HCT116 (cell line): ENCODE data around the gene ABLIM1. TPM values are rescaled to one million over a fixed set of nuclear protein-coding genes. Genes with fewer than 3 reads are reported as not detected.

Source experiments
- ATAC-seq: fragments of 200-7000 bp; cut with Tn5 transposase; 2 replicates; pipeline ENCODE4 v1.9.1; 2020; ENCODE audit warnings: mild to moderate bottlenecking, moderate library complexity
- BruUV-seq: library from RNA; stranded (reverse); fragments of 400-500 nt; replicated peaks from 2 replicates; lab custom pipeline; 2021; lab: Mats Ljungman, UMichigan
- CTCF ChIA-PET: fragments of 300-600 bp; sonication (Branson Sonifier 250); formaldehyde crosslinking; loops from one replicate; lab custom pipeline; 2021; ENCODE audit warnings: antibody characterized with exemption; lab: Charles Lee
- POLR2A ChIA-PET: fragments of 300-600, 350-600 bp; sonication (Branson Sonifier 250); formaldehyde crosslinking; loops from one replicate; lab custom pipeline; 2021; ENCODE audit warnings: antibody characterized with exemption; lab: Charles Lee
- RAD21 ChIA-PET, 2 experiments: fragments of 300-600 bp; sonication (Branson Sonifier 250); formaldehyde crosslinking; loops; one replicate each; lab custom pipeline; 2023; ENCODE audit warnings: low total read pairs in 2 of 2; ENCODE audit not compliant: uncharacterized antibody in 2 of 2, unreplicated experiment in 2 of 2, low non-redundant PET in 1 of 2; lab: Charles Lee
- DNase-seq: peaks from one replicate; pipeline ENCODE4 v3.0.0-alpha.2; 2010; ENCODE audit warnings: low read depth, low spot score
- H2AFZ ChIP-seq: fragments of 200-600 bp; shearing (Covaris generic), sonication (generic); 2 replicates; pipeline ENCODE4 v1.6.1; 2017; ENCODE audit warnings: low read depth, mixed run types, mixed read lengths, antibody characterized with exemption, low read length; ENCODE audit not compliant: poor library complexity, severe bottlenecking
- H3K27ac ChIP-seq: 2 replicates; pipeline ENCODE4 v1.5.1; 2012; ENCODE audit warnings: low read depth, low read length
- H3K27me3 ChIP-seq: fragments of 200-600 bp; sonication (generic); 2 replicates; pipeline ENCODE4 v1.6.1; 2016; ENCODE audit warnings: mixed run types, low read length, mixed read lengths; ENCODE audit not compliant: insufficient read depth
- H3K36me3 ChIP-seq, 2 experiments: fragments of 200-500 bp in 1 of 2; fragments of 200-600 bp in 1 of 2; sonication (Bioruptor generic) in 1 of 2; sonication (generic) in 1 of 2; 2 replicates each; pipeline versions ENCODE4 v1.5.1 to v1.6.1; 2014 to 2016; ENCODE audit warnings: low read length in 2 of 2, inconsistent platforms in 1 of 2, mixed read lengths in 1 of 2, mixed run types in 1 of 2; ENCODE audit not compliant: insufficient read depth in 2 of 2, control insufficient read depth in 1 of 2
- H3K4me1 ChIP-seq, 2 experiments: fragments of 200-600 bp in 1 of 2; sonication (generic) in 1 of 2; 2 replicates each; pipeline versions ENCODE4 v1.5.1 to v1.6.1; 2012 to 2017; ENCODE audit warnings: low read length in 2 of 2, inconsistent platforms in 1 of 2, mild to moderate bottlenecking in 1 of 2, mixed read lengths in 1 of 2, mixed run types in 1 of 2, moderate library complexity in 1 of 2; ENCODE audit not compliant: insufficient read depth in 2 of 2, control insufficient read depth in 1 of 2
- H3K4me2 ChIP-seq: fragments of 200-600 bp; sonication (generic); 2 replicates; pipeline ENCODE4 v1.6.1; 2017; ENCODE audit warnings: mixed run types, low read length, mixed read lengths
- H3K4me3 ChIP-seq, 2 experiments: fragments of 200-600 bp in 1 of 2; sonication (generic) in 1 of 2; replicated peaks in 1 of 2; 2 replicates each; pipeline ENCODE4 v1.5.1; 2011 to 2016; ENCODE audit warnings: low read length in 2 of 2, control low read depth in 1 of 2, low read depth in 1 of 2, mild to moderate bottlenecking in 1 of 2, mixed read lengths in 1 of 2, mixed run types in 1 of 2
- H3K79me2 ChIP-seq: fragments of 200-600 bp; sonication (generic); 2 replicates; pipeline ENCODE4 v1.6.1; 2017; ENCODE audit warnings: mild to moderate bottlenecking, mixed run types, low read length, moderate library complexity, mixed read lengths; ENCODE audit not compliant: insufficient read depth
- H3K9ac ChIP-seq: fragments of 200-600 bp; sonication (generic); 2 replicates; pipeline ENCODE4 v1.6.1; 2016; ENCODE audit warnings: low read length, mixed read lengths
- H3K9me2 ChIP-seq: fragments of 200-600 bp; sonication (generic), shearing (Covaris generic); 2 replicates; pipeline ENCODE4 v1.6.1; 2017; ENCODE audit warnings: mixed run types, mild to moderate bottlenecking, moderate library complexity; ENCODE audit not compliant: insufficient read depth
- H3K9me3 ChIP-seq, 2 experiments: fragments of 200-500 bp in 1 of 2; fragments of 200-600 bp in 1 of 2; sonication (Bioruptor generic) in 1 of 2; sonication (generic) in 1 of 2; 2 replicates each; pipeline ENCODE4 v1.6.1; 2014 to 2017; ENCODE audit warnings: low read length in 2 of 2, mixed read lengths in 2 of 2, inconsistent platforms in 1 of 2, low read depth in 1 of 2, mild to moderate bottlenecking in 1 of 2, mixed run types in 1 of 2, moderate library complexity in 1 of 2; ENCODE audit not compliant: control insufficient read depth in 1 of 2, insufficient read depth in 1 of 2
- H4K20me1 ChIP-seq: fragments of 200-600 bp; sonication (generic), shearing (Covaris generic); 2 replicates; pipeline ENCODE4 v1.6.1; 2017; ENCODE audit warnings: mixed run types, mild to moderate bottlenecking, moderate library complexity; ENCODE audit not compliant: insufficient read depth
- CBX3 ChIP-seq: IDR thresholded peaks from 2 replicates; pipeline ENCODE4 v1.6.1; 2012; ENCODE audit warnings: low read depth
- CEBPB ChIP-seq: IDR thresholded peaks from 2 replicates; pipeline ENCODE4 v1.6.1; 2012; ENCODE audit warnings: low read depth
- ELF1 ChIP-seq: IDR thresholded peaks from 2 replicates; pipeline ENCODE4 v1.6.1; 2012; ENCODE audit warnings: low read depth, borderline replicate concordance
- EZH2phosphoT487 ChIP-seq: fragments of 200-600 bp; IDR thresholded peaks from 2 replicates; pipeline ENCODE4 v1.6.1; 2018; ENCODE audit warnings: antibody characterized with exemption, borderline replicate concordance
- FOSL1 ChIP-seq: IDR thresholded peaks from 2 replicates; pipeline ENCODE4 v1.6.1; 2012; ENCODE audit warnings: low read depth
- JUND ChIP-seq: IDR thresholded peaks from 2 replicates; pipeline ENCODE4 v1.6.1; 2012
- POLR2A ChIP-seq: IDR thresholded peaks from 2 replicates; pipeline ENCODE4 v1.7.0; 2011; ENCODE audit warnings: borderline replicate concordance; ENCODE audit not compliant: insufficient read depth, insufficient read length; ENCODE audit errors: extremely low read depth
- POLR2AphosphoS5 ChIP-seq: IDR thresholded peaks from 2 replicates; pipeline ENCODE4 v1.6.1; 2011; ENCODE audit warnings: mild to moderate bottlenecking, low read depth, low read length, moderate library complexity
- RAD21 ChIP-seq: IDR thresholded peaks from 2 replicates; pipeline ENCODE4 v1.6.1; 2012; ENCODE audit warnings: low read depth, mild to moderate bottlenecking
- SIN3A ChIP-seq: IDR thresholded peaks from 2 replicates; pipeline ENCODE4 v1.6.1; 2012; ENCODE audit warnings: low read depth
- SP1 ChIP-seq: IDR thresholded peaks from 2 replicates; pipeline ENCODE4 v1.6.1; 2012; ENCODE audit warnings: low read depth
- SRF ChIP-seq: IDR thresholded peaks from 2 replicates; pipeline ENCODE4 v1.6.1; 2012; ENCODE audit warnings: low read depth
- YY1 ChIP-seq: IDR thresholded peaks from 2 replicates; pipeline ENCODE4 v1.6.1; 2011; ENCODE audit warnings: low read length, low read depth, moderate library complexity, mild to moderate bottlenecking; ENCODE audit not compliant: insufficient replicate concordance; ENCODE audit errors: extremely low read depth
- ZNF274 ChIP-seq: fragments of 200-500 bp; sonication (Bioruptor generic); IDR thresholded peaks from 2 replicates; pipeline ENCODE4 v1.6.1; 2014; ENCODE audit warnings: mild to moderate bottlenecking, low read depth, low read length, inconsistent platforms
- intact Hi-C: fragments of 100-400 bp; cut with micrococcal nuclease; formaldehyde crosslinking; loops from 2 replicates; pipeline ENCODE4 v1.10.0; 2022
- total RNA-seq: library from RNA; stranded (reverse); gene quantifications from one replicate; pipeline ENCODE4 v1.2.1, GENCODE V29; 2021; ENCODE audit not compliant: unreplicated experiment
- TF ChIP-seq, protein P1 (sequence below): IDR thresholded peaks from 2 replicates; pipeline ENCODE4 v1.6.1; 2012; ENCODE audit warnings: low read depth
- TF ChIP-seq, protein P2 (sequence below): IDR thresholded peaks from 2 replicates; pipeline ENCODE4 v1.6.1; 2012
- TF ChIP-seq, protein P3 (sequence below), 3 experiments: fragments of 200-600 bp in 1 of 3; sonication (generic) in 1 of 3; IDR thresholded peaks in 2 of 3; conservative IDR thresholded peaks in 1 of 3; 2 replicates each; pipeline ENCODE4 v1.5.1; 2012 to 2017; ENCODE audit warnings: low read depth in 2 of 3, low read length in 2 of 3, antibody characterized with exemption in 1 of 3, borderline replicate concordance in 1 of 3, control low read depth in 1 of 3, mild to moderate bottlenecking in 1 of 3, mixed read lengths in 1 of 3, mixed run types in 1 of 3, moderate library complexity in 1 of 3; ENCODE audit not compliant: insufficient read depth in 1 of 3
- TF ChIP-seq, protein P4 (sequence below): IDR thresholded peaks from 2 replicates; pipeline ENCODE4 v1.6.1; 2012

ABLIM1 gene
- total RNA-seq, 1 experiment from 2014 or later = 96.2 TPM

DNA sequence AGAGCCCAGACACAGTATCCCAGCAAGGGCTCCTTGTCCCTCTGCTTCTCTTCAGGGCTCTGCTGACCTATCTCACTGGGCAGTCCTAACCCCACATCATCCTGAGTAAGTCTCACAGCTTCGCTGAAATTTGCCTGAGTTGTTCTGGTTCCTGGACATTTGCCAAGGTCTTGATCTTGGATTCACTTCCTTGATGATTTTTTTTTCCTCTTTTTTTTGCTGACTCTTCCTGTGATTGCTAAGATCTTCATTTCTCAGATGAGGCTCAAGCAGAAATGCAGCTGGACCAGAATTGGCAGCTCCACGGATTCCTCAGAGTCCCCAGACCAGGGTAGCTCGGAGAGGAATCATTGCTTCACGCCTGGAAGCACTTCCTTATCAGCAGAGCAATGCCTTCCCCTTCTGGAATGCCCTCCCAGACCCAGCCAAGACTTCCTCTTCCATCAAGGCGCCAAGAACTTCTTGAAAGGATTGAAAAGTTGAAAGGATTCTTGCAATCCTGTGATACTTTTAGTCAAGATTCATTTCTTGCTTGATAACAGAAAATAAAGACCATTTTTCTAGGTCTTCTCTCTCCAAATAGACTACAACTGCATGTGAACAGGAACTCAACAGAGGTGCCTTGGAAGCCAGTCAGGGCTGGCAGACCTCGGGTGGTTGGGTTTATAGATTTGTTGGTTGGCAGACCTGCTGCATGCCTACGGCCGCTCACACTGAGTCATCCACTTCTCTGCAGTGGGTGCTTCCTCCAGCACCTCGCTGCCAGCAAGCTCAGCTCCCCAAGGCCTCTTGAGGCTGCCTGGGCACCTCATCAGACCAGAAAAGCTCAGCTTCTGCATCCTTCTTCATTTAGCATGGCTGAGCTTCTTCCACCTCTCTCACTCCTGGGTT lies 244.9 kb downstream of the ABLIM1 start:
- CTCF ChIA-PET = interaction anchor here (0.7 kb wide), 1 partner anchor 16 kb away, joined by 3 read pairs; no protein-coding TSS in a partner anchor
- H3K27ac ChIP-seq = peak overlapping the region; percentile 25; the same call in 1 of the 2 replicates
- intact Hi-C loops = no loop called here
- DNase-seq (peak; percentile 36), ATAC-seq (peak; percentile 89)
- H3K4me1 ChIP-seq = peaks cover 13 to 20% of the 10 kb centered on the region in 2 experiments
- H4K20me1 ChIP-seq = no peaks in the 10 kb centered on the region
- no peaks in the 10 kb centered on the region for H3K9me2 ChIP-seq
- no peak overlapping the region for H3K9ac ChIP-seq
- 0 out of 4 replicates have a peak overlapping the region, but pooled peaks of 1 of the 2 experiments have one; percentile 5 for H3K4me3 ChIP-seq
- H2AFZ ChIP-seq = peak overlapping the region; percentile 94
- no peaks in the 10 kb centered on the region for H3K79me2 ChIP-seq
- TF ChIP-seq, protein P1, sequence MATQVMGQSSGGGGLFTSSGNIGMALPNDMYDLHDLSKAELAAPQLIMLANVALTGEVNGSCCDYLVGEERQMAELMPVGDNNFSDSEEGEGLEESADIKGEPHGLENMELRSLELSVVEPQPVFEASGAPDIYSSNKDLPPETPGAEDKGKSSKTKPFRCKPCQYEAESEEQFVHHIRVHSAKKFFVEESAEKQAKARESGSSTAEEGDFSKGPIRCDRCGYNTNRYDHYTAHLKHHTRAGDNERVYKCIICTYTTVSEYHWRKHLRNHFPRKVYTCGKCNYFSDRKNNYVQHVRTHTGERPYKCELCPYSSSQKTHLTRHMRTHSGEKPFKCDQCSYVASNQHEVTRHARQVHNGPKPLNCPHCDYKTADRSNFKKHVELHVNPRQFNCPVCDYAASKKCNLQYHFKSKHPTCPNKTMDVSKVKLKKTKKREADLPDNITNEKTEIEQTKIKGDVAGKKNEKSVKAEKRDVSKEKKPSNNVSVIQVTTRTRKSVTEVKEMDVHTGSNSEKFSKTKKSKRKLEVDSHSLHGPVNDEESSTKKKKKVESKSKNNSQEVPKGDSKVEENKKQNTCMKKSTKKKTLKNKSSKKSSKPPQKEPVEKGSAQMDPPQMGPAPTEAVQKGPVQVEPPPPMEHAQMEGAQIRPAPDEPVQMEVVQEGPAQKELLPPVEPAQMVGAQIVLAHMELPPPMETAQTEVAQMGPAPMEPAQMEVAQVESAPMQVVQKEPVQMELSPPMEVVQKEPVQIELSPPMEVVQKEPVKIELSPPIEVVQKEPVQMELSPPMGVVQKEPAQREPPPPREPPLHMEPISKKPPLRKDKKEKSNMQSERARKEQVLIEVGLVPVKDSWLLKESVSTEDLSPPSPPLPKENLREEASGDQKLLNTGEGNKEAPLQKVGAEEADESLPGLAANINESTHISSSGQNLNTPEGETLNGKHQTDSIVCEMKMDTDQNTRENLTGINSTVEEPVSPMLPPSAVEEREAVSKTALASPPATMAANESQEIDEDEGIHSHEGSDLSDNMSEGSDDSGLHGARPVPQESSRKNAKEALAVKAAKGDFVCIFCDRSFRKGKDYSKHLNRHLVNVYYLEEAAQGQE = no peak
- TF ChIP-seq, protein P2, sequence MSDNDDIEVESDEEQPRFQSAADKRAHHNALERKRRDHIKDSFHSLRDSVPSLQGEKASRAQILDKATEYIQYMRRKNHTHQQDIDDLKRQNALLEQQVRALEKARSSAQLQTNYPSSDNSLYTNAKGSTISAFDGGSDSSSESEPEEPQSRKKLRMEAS = peak; percentile 55; the same call in 1 of the 2 replicates
- TF ChIP-seq ZNF274 = no peak
- peak; percentile 75 for TF ChIP-seq FOSL1
- peak; percentile 16; the same call in 1 of the 2 replicates for TF ChIP-seq POLR2AphosphoS5
- TF ChIP-seq POLR2A = no peak
- TF ChIP-seq CBX3 = peak; percentile 54; the same call in 1 of the 2 replicates
- no peak for TF ChIP-seq SRF
- peak; percentile 4 for TF ChIP-seq YY1
- TF ChIP-seq RAD21 = peak; percentile 26; the same call in 1 of the 2 replicates
- TF ChIP-seq CEBPB = peak; percentile 54
- peak; percentile 49; the same call in 1 of the 2 replicates for TF ChIP-seq SP1
- peak; percentile 74; the same call in 1 of the 2 replicates for TF ChIP-seq JUND
- TF ChIP-seq SIN3A = no peak
- no peak; the same call in 1 of the 2 replicates for TF ChIP-seq ELF1
- TF ChIP-seq EZH2phosphoT487 = no peak
- TF ChIP-seq, protein P3, sequence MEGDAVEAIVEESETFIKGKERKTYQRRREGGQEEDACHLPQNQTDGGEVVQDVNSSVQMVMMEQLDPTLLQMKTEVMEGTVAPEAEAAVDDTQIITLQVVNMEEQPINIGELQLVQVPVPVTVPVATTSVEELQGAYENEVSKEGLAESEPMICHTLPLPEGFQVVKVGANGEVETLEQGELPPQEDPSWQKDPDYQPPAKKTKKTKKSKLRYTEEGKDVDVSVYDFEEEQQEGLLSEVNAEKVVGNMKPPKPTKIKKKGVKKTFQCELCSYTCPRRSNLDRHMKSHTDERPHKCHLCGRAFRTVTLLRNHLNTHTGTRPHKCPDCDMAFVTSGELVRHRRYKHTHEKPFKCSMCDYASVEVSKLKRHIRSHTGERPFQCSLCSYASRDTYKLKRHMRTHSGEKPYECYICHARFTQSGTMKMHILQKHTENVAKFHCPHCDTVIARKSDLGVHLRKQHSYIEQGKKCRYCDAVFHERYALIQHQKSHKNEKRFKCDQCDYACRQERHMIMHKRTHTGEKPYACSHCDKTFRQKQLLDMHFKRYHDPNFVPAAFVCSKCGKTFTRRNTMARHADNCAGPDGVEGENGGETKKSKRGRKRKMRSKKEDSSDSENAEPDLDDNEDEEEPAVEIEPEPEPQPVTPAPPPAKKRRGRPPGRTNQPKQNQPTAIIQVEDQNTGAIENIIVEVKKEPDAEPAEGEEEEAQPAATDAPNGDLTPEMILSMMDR (IDR thresholded peaks at IDR 0.05 in 2 of 3, conservative IDR thresholded peaks at IDR 0.05 in 1 of 3; ENCODE audit: borderline replicate concordance in 1 of 3, insufficient read depth in 1 of 3, low read depth in 2 of 3, low read length in 2 of 3) = no peak
- TF ChIP-seq, protein P4, sequence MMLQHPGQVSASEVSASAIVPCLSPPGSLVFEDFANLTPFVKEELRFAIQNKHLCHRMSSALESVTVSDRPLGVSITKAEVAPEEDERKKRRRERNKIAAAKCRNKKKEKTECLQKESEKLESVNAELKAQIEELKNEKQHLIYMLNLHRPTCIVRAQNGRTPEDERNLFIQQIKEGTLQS = no peak
- POLR2A ChIA-PET = no interaction called here
- H3K36me3 ChIP-seq = no peaks in the 10 kb centered on the region
- RAD21 ChIA-PET = no interaction called here
- no TSS peak for BruUV-seq
- peaks cover 22% of the 10 kb centered on the region; the same call in 1 of the 2 replicates for H3K27me3 ChIP-seq
- no peaks in the 10 kb centered on the region for H3K9me3 ChIP-seq
- peak overlapping the region; percentile 59 for H3K4me2 ChIP-seq
